H9 (cell line): ENCODE results near the gene CC2D1A. TPM values are rescaled to one million over a fixed set of nuclear protein-coding genes. Genes with fewer than 3 reads are reported as not detected.

Experiments
- DNase-seq: peaks from one replicate; pipeline ENCODE4 v3.0.0-alpha.2; 2017
- H2AFZ ChIP-seq: one replicate; pipeline ENCODE4 v1.6.1; 2013; ENCODE audit warnings: mild to moderate bottlenecking, low read length, control low read depth, moderate library complexity
- H2AK5ac ChIP-seq: 2 replicates; pipeline ENCODE4 v1.6.1; 2013; ENCODE audit warnings: low read length, control low read depth, mixed read lengths; ENCODE audit not compliant: insufficient read length
- H2BK120ac ChIP-seq: one replicate; pipeline ENCODE4 v1.6.1; 2013; ENCODE audit warnings: low read depth, mild to moderate bottlenecking, low read length, control low read depth, inconsistent platforms; ENCODE audit not compliant: poor library complexity, severe bottlenecking
- H2BK12ac ChIP-seq: 2 replicates; pipeline ENCODE4 v1.6.1; 2013; ENCODE audit warnings: low read length, control low read depth, mixed read lengths, low read depth; ENCODE audit not compliant: insufficient read length
- H2BK15ac ChIP-seq: 2 replicates; pipeline ENCODE4 v1.6.1; 2013; ENCODE audit warnings: low read depth, low read length, control low read depth
- H2BK20ac ChIP-seq: one replicate; pipeline ENCODE4 v1.6.1; 2013; ENCODE audit warnings: low read depth, mild to moderate bottlenecking, low read length, control low read depth, inconsistent platforms; ENCODE audit not compliant: poor library complexity, severe bottlenecking
- H2BK5ac ChIP-seq: 2 replicates; pipeline ENCODE4 v1.6.1; 2013; ENCODE audit warnings: low read length, control low read depth, mixed read lengths; ENCODE audit not compliant: insufficient read length
- H3K14ac ChIP-seq: 2 replicates; pipeline ENCODE4 v1.6.1; 2013; ENCODE audit warnings: low read length, control low read depth; ENCODE audit not compliant: insufficient read depth
- H3K18ac ChIP-seq: 2 replicates; pipeline ENCODE4 v1.6.1; 2013; ENCODE audit warnings: low read depth, mild to moderate bottlenecking, mixed read lengths, low read length, control low read depth; ENCODE audit not compliant: insufficient read length
- H3K23ac ChIP-seq: 2 replicates; pipeline ENCODE4 v1.6.1; 2013; ENCODE audit warnings: low read length, control low read depth, mixed read lengths, low read depth; ENCODE audit not compliant: insufficient read length
- H3K23me2 ChIP-seq: 2 replicates; pipeline ENCODE4 v1.6.1; 2013; ENCODE audit warnings: low read depth, mild to moderate bottlenecking, mixed read lengths, low read length, control low read depth; ENCODE audit not compliant: insufficient read length, poor library complexity, severe bottlenecking
- H3K27ac ChIP-seq: 2 replicates; pipeline ENCODE4 v1.5.1; 2013; ENCODE audit warnings: low read length, control low read depth, mixed read lengths, low read depth; ENCODE audit not compliant: insufficient read length
- H3K27me3 ChIP-seq: 2 replicates; pipeline ENCODE4 v1.6.1; 2013; ENCODE audit warnings: low read length, control low read depth, inconsistent platforms; ENCODE audit not compliant: insufficient read depth
- H3K4ac ChIP-seq: 2 replicates; pipeline ENCODE4 v1.6.1; 2013; ENCODE audit warnings: low read depth, mild to moderate bottlenecking, control low read depth, inconsistent platforms, low read length, moderate library complexity
- H3K4me1 ChIP-seq: 2 replicates; pipeline ENCODE4 v1.6.1; 2013; ENCODE audit warnings: low read length, control low read depth, inconsistent platforms; ENCODE audit not compliant: insufficient read depth
- H3K4me2 ChIP-seq: 2 replicates; pipeline ENCODE4 v1.6.1; 2013; ENCODE audit warnings: low read length, control low read depth, mixed read lengths; ENCODE audit not compliant: insufficient read length, insufficient read depth
- H3K56ac ChIP-seq: 2 replicates; pipeline ENCODE4 v1.6.1; 2013; ENCODE audit warnings: low read depth, mild to moderate bottlenecking, mixed read lengths, low read length, control low read depth; ENCODE audit not compliant: insufficient read length
- H3K79me1 ChIP-seq: 2 replicates; pipeline ENCODE4 v1.6.1; 2013; ENCODE audit warnings: low read depth, mild to moderate bottlenecking, moderate library complexity, low read length, control low read depth, inconsistent platforms; ENCODE audit not compliant: insufficient read depth, poor library complexity, severe bottlenecking
- H3K79me2 ChIP-seq: 2 replicates; pipeline ENCODE4 v1.6.1; 2013; ENCODE audit warnings: low read length, control low read depth, inconsistent platforms; ENCODE audit not compliant: insufficient read depth
- H3K9ac ChIP-seq: 2 replicates; pipeline ENCODE4 v1.6.1; 2013; ENCODE audit warnings: low read length, control low read depth, mixed read lengths; ENCODE audit not compliant: insufficient read length; ENCODE audit errors: extremely low read depth
- H3K9me3 ChIP-seq: one replicate; pipeline ENCODE4 v1.6.1; 2013; ENCODE audit warnings: low read depth, low read length, inconsistent platforms; ENCODE audit not compliant: control insufficient read depth
- H3T11ph ChIP-seq: one replicate; pipeline ENCODE4 v1.6.1; 2013; ENCODE audit warnings: mild to moderate bottlenecking, low read length, control low read depth, inconsistent platforms
- H4K20me1 ChIP-seq: one replicate; pipeline ENCODE4 v1.6.1; 2013; ENCODE audit not compliant: control insufficient read depth, insufficient read length, insufficient read depth
- H4K5ac ChIP-seq: 2 replicates; pipeline ENCODE4 v1.6.1; 2013; ENCODE audit warnings: low read depth, mild to moderate bottlenecking, mixed read lengths, low read length, control low read depth; ENCODE audit not compliant: insufficient read length
- H4K8ac ChIP-seq: replicated peaks from 2 replicates; pipeline ENCODE4 v1.6.1; 2013; ENCODE audit warnings: low read length, control low read depth, mixed read lengths, low read depth; ENCODE audit not compliant: insufficient read length
- H4K91ac ChIP-seq: 2 replicates; pipeline ENCODE4 v1.6.1; 2013; ENCODE audit warnings: low read depth, mild to moderate bottlenecking, moderate library complexity, mixed read lengths, low read length, control low read depth; ENCODE audit not compliant: insufficient read length
- H3K27ac Mint-ChIP-seq, 3 experiments: 2 replicates in 2 of 3; 3 replicates in 1 of 3; pipeline ENCODE4 v1.8.0; 2020 to 2021; ENCODE audit warnings: mixed read lengths in 3 of 3, mild to moderate bottlenecking in 1 of 3, moderate library complexity in 1 of 3
- H3K27me3 Mint-ChIP-seq: 2 replicates; pipeline ENCODE4 v1.8.0; 2021; ENCODE audit warnings: low read depth, mild to moderate bottlenecking, moderate library complexity, mixed read lengths
- H3K36me3 Mint-ChIP-seq, 3 experiments: 2 replicates in 2 of 3; 3 replicates in 1 of 3; pipeline ENCODE4 v1.8.0; 2020 to 2021; ENCODE audit warnings: low read depth in 3 of 3, mixed read lengths in 3 of 3; ENCODE audit not compliant: insufficient read depth in 1 of 3
- H3K4me1 Mint-ChIP-seq, 2 experiments: 2 replicates each; pipeline ENCODE4 v1.8.0; 2020; ENCODE audit warnings: mixed read lengths in 2 of 2
- H3K4me3 Mint-ChIP-seq, 2 experiments: 2 replicates in 1 of 2; 3 replicates in 1 of 2; pipeline ENCODE4 v1.8.0; 2020 to 2021; ENCODE audit warnings: mild to moderate bottlenecking in 2 of 2, mixed read lengths in 2 of 2, moderate library complexity in 1 of 2
- H3K9me3 Mint-ChIP-seq, 2 experiments: 2 replicates in 1 of 2; 3 replicates in 1 of 2; pipeline ENCODE4 v1.8.0; 2020; ENCODE audit warnings: mild to moderate bottlenecking in 2 of 2, mixed read lengths in 2 of 2, moderate library complexity in 1 of 2
- CTCF ChIP-seq: fragments of 200-600 bp; sonication (generic); conservative IDR thresholded peaks from 3 replicates; pipeline ENCODE4 v1.8.0; 2021; ENCODE audit warnings: antibody characterized with exemption, mild to moderate bottlenecking
- WGBS: extraction: QIAGEN DNeasy Blood & Tissue Kit; methylation state at CpG from one replicate; pipeline ENCODE4 v1.1.7; 2013; ENCODE audit warnings: missing lambda C conversion rate, low lambda C conversion rate, mixed read lengths; ENCODE audit not compliant: insufficient read length; ENCODE audit errors: extremely low coverage; 5-methylcytosine and 5-hydroxymethylcytosine counted together
- total RNA-seq: library from RNA; stranded (reverse); gene quantifications from 2 replicates; pipeline ENCODE4 v1.2.1, GENCODE V29; 2021

The CC2D1A gene
- total RNA-seq, 1 experiment from 2014 or later, result 48.5 TPM

GRCh38 chr19:13890136-13890535, 15.9 kb upstream of the CC2D1A start:
- Histone ChIP-seq H3T11ph (no peak overlapping the region), H2BK5ac (no peak overlapping the region), H3K4me1 (no peaks in the 10 kb centered on the region), H2AK5ac (no peak overlapping the region), H3K4ac (no peak overlapping the region), H2AFZ (no peak overlapping the region), H3K79me1 (no peaks in the 10 kb centered on the region), H3K23me2 (no peaks in the 10 kb centered on the region), H2BK120ac (no peak overlapping the region), H3K18ac (no peak overlapping the region), H4K20me1 (no peaks in the 10 kb centered on the region), H4K8ac (no peak overlapping the region), H2BK15ac (no peak overlapping the region), H3K14ac (no peak overlapping the region), H2BK20ac (no peak overlapping the region), H3K79me2 (no peaks in the 10 kb centered on the region), H2BK12ac (no peak overlapping the region), H3K56ac (no peak overlapping the region), H4K5ac (no peak overlapping the region), H3K27me3 (no peaks in the 10 kb centered on the region), H3K27ac (no peak overlapping the region), H3K9ac (no peak overlapping the region), H3K23ac (no peak overlapping the region), H3K9me3 (no peaks in the 10 kb centered on the region), H4K91ac (no peak overlapping the region), H3K4me2 (no peak overlapping the region)
- no peak overlapping the region for H3K4me3 Mint-ChIP-seq
- no peak for DNase-seq
- WGBS, result no CpG with 5 or more reads among the region's 13 CpGs
- H3K36me3 Mint-ChIP-seq, result no peaks in the 10 kb centered on the region
- no peak for TF ChIP-seq CTCF
- no peaks in the 10 kb centered on the region for H3K27me3 Mint-ChIP-seq
- H3K9me3 Mint-ChIP-seq, result no peaks in the 10 kb centered on the region
- H3K4me1 Mint-ChIP-seq, result no peaks in the 10 kb centered on the region
- no peak overlapping the region for H3K27ac Mint-ChIP-seq
